Ovary (tissue), 9 donors: Measurements from ENCODE around the gene DLG1. TPM values are rescaled to one million over a fixed set of nuclear protein-coding genes. Genes with fewer than 3 reads are reported as not detected.
A peak's percentile ranks its signal among the peaks of the same experiment; 100 is the strongest.

Experiments
- DNase-seq, 5 donors: peaks; one replicate each; pipeline ENCODE4 v3.0.0-alpha.2; 2019 to 2020
- H3K27ac ChIP-seq, 2 donors: fragments of 200-600 bp; one replicate each; pipeline versions ENCODE4 v1.5.1 to v1.8.0; 2019 to 2022
- H3K27me3 ChIP-seq: fragments of 200-600 bp; one replicate; pipeline ENCODE4 v1.8.0; 2022
- H3K36me3 ChIP-seq: fragments of 200-600 bp; sonication (generic); one replicate; pipeline ENCODE4 v1.5.1; 2019
- H3K4me1 ChIP-seq: one replicate; pipeline ENCODE4 v1.8.1; 2013; ENCODE audit warnings: mild to moderate bottlenecking, moderate library complexity; ENCODE audit not compliant: insufficient read depth
- H3K4me3 ChIP-seq: fragments of 200-600 bp; sonication (generic); one replicate; pipeline ENCODE4 v1.5.1; 2017
- H3K9me3 ChIP-seq, 2 donors: fragments of 200-600 bp in 1 of 2; sonication (generic) in 1 of 2; one replicate each; pipeline versions ENCODE4 v1.5.1 to v1.8.1; 2013 to 2019; ENCODE audit warnings: mild to moderate bottlenecking in 1 of 2, moderate library complexity in 1 of 2
- CTCF ChIP-seq, 3 donors: fragments of 450-650 bp in 2 of 3; fragments of 200-600 bp in 1 of 3; IDR thresholded peaks; one replicate each; pipeline versions ENCODE4 v1.5.1 to v1.8.0; 2016 to 2022; ENCODE audit warnings: antibody characterized with exemption in 3 of 3, mild to moderate bottlenecking in 1 of 3
- EP300 ChIP-seq: sonication (generic); formaldehyde crosslinking; IDR thresholded peaks from one replicate; pipeline ENCODE4 v1.6.1; 2017; ENCODE audit warnings: antibody characterized with exemption
- POLR2A ChIP-seq: fragments of 450-650 bp; IDR thresholded peaks from one replicate; pipeline ENCODE4 v1.6.1; 2017; ENCODE audit warnings: antibody characterized with exemption, mild to moderate bottlenecking, moderate library complexity
- WGBS, 3 donors: extraction: QIAGEN DNeasy Blood & Tissue Kit in 1 of 3; methylation state at CpG; one replicate each; pipeline versions ENCODE4 v1.1.5 to v1.1.7; 2013 to 2017; 5-methylcytosine and 5-hydroxymethylcytosine counted together
- intact Hi-C, 4 donors: fragments of 100-400 bp; cut with DNase I; formaldehyde crosslinking; loops; one replicate each; pipeline versions ENCODE4 v1.11.0 to v1.15.1; 2022 to 2023
- polyA plus RNA-seq, 2 donors: library from polyadenylated mRNA; stranded (reverse); fragments of 200-250 nt in 1 of 2; fragments of 350-450 nt in 1 of 2; fragmentation: Illumina TruSeq in 1 of 2; extraction: RNeasy Lipid Tissue Mini Kit (QIAGEN cat#74804) in 1 of 2; gene quantifications; one replicate each; pipeline ENCODE4 v1.2.3, GENCODE V29; 2013 to 2014
- total RNA-seq, 7 donors: library from RNA; depleted of rRNA in 2 of 7; stranded (reverse); fragments of >200 nt in 2 of 7; fragmentation: NEBNext Ultra II Directional in 3 of 7; extraction: Animal tissue kit (Norgen Biotek cat#: 25700) in 3 of 7; gene quantifications; one replicate each; pipeline versions ENCODE4 v1.1.0 to v1.2.4, GENCODE V29; 2016 to 2023
- donor health status: DM: no; HTN: no; CAD: no; lungs with moderate emphysema.
- donor health status: DM: no; HTN: no; CAD: no.
- donor health status: Bipolar disorder and iron deficiency.
- donor health status: DM: yes; HTN: yes; CAD: no.
- donor health status: DM: no; HTN: no; CAD: no.
- donor health status: DM: yes; HTN: yes; CAD: no.

The DLG1 gene
- total and polyA plus RNA-seq, 9 donors, result 20.5 to 99.1 (median 62.5) TPM

- intact Hi-C loops, result no loop called here
- TF ChIP-seq POLR2A, result no peak
- TF ChIP-seq CTCF (IDR thresholded peaks at IDR 0.05), result no peak
- TF ChIP-seq EP300, result no peak
- 46 to 50% (median 50%) methylated on average over 10 of the region's 10 CpGs for WGBS, 3 donors
- Histone ChIP-seq H3K4me3 (no peak overlapping the region), H3K27ac (no peak overlapping the region), H3K4me1 (peaks cover 5% of the 10 kb centered on the region), H3K9me3 (no peaks in the 10 kb centered on the region), H3K36me3 (no peaks in the 10 kb centered on the region), H3K27me3 (no peaks in the 10 kb centered on the region)
- peak in 1 of 5 donors; percentile 30 for DNase-seq
Measured at GRCh38 chr3:197343656-197344408, 45.4 kb upstream of the DLG1 start.

- DNase-seq, result no peak
- peaks cover 5% of the 10 kb centered on the region for H3K4me1 ChIP-seq
- WGBS, 3 donors, result 95 to 100% (median 98%) methylated on average over 6 of the region's 6 CpGs
Measured at GRCh38 chr3:197343111-197343510, 44.7 kb upstream of the DLG1 start.

GRCh38 chr3:197340521-197340871, 42.1 kb upstream of the DLG1 start:
- TF ChIP-seq EP300, result no peak
- TF ChIP-seq POLR2A, result no peak
- no peak for TF ChIP-seq CTCF (IDR thresholded peaks at IDR 0.05)
- Histone ChIP-seq H3K9me3 (no peaks in the 10 kb centered on the region), H3K36me3 (no peaks in the 10 kb centered on the region), H3K4me1 (peaks cover 5% of the 10 kb centered on the region), H3K4me3 (no peak overlapping the region), H3K27ac (no peak overlapping the region), H3K27me3 (no peaks in the 10 kb centered on the region)
- intact Hi-C loops, result no loop called here
- no peak for DNase-seq

More at GRCh38 chr3:197343111-197343510, 44.7 kb upstream of the DLG1 start:
- Histone ChIP-seq H3K9me3 (no peaks in the 10 kb centered on the region), H3K4me3 (no peak overlapping the region), H3K27ac (no peak overlapping the region), H3K36me3 (no peaks in the 10 kb centered on the region), H3K27me3 (no peaks in the 10 kb centered on the region)
- TF ChIP-seq POLR2A (no peak), EP300 (no peak), CTCF (IDR thresholded peaks at IDR 0.05) (no peak)
- intact Hi-C loops, result no loop called here

GRCh38 chr3:197339841-197340520, 41.6 kb upstream of the DLG1 start:
- no peaks in the 10 kb centered on the region for H3K27me3 ChIP-seq
- WGBS, 3 donors, result 22 to 28% (median 26%) methylated on average over 12 of the region's 12 CpGs
- H3K27ac ChIP-seq, result no peak overlapping the region
- intact Hi-C loops, result no loop called here
- H3K9me3 ChIP-seq, result no peaks in the 10 kb centered on the region
- H3K4me3 ChIP-seq, result no peak overlapping the region
- TF ChIP-seq CTCF (IDR thresholded peaks at IDR 0.05), result no peak
- TF ChIP-seq POLR2A, result no peak
- no peak for TF ChIP-seq EP300
- H3K36me3 ChIP-seq, result no peaks in the 10 kb centered on the region
- H3K4me1 ChIP-seq, result peaks cover 5% of the 10 kb centered on the region
- DNase-seq, result no peak
